HuH-7.5 (cell line): Measurements from ENCODE around the gene DMBX1.

Experiments
- DNase-seq: peaks from one replicate; pipeline ENCODE4 v3.0.0; 2011; ENCODE audit warnings: low spot score

Gene DMBX1

GRCh38 chr1:46483589-46483988 is 6.0 kb upstream of the DMBX1 start:
- no peak for DNase-seq

GRCh38 chr1:46484783-46485490 is 4.7 kb upstream of the DMBX1 start:
- DNase-seq, result no peak

- no peak for DNase-seq
Observed at GRCh38 chr1:46485564-46486431, 3.8 kb upstream of the DMBX1 start.

- no peak for DNase-seq
Observed at GRCh38 chr1:46486432-46487015, 3.1 kb upstream of the DMBX1 start.

- peak; percentile 59 for DNase-seq
Observed at GRCh38 chr1:46487818-46488218, 1.8 kb upstream of the DMBX1 start.

- no peak for DNase-seq
Observed at GRCh38 chr1:46488343-46489168, 1.1 kb upstream of the DMBX1 start.

GRCh38 chr1:46489169-46489637 is 433 bp upstream of the DMBX1 start:
- no peak for DNase-seq

GRCh38 chr1:46490406-46490655 is 695 bp downstream of the DMBX1 start:
- no peak for DNase-seq

GRCh38 chr1:46490656-46491442 is 1.2 kb downstream of the DMBX1 start:
- DNase-seq, result no peak

GRCh38 chr1:46491443-46492268 is 2.0 kb downstream of the DMBX1 start:
- no peak for DNase-seq

- DNase-seq, result no peak
Observed at GRCh38 chr1:46492269-46492853, 2.7 kb downstream of the DMBX1 start.

GRCh38 chr1:46492871-46493270 is 3.2 kb downstream of the DMBX1 start:
- no peak for DNase-seq

GRCh38 chr1:46493316-46494032 is 3.8 kb downstream of the DMBX1 start:
- no peak for DNase-seq

- DNase-seq, result no peak
Observed at GRCh38 chr1:46494910-46495309, 5.3 kb downstream of the DMBX1 start.

- DNase-seq, result no peak
Observed at GRCh38 chr1:46495778-46496177, 6.1 kb downstream of the DMBX1 start.

- no peak for DNase-seq
Observed at GRCh38 chr1:46496505-46496904, 6.9 kb downstream of the DMBX1 start.

GRCh38 chr1:46497020-46497419 is 7.4 kb downstream of the DMBX1 start:
- no peak for DNase-seq

GRCh38 chr1:46497665-46498064 is 8.0 kb downstream of the DMBX1 start:
- DNase-seq, result no peak

GRCh38 chr1:46501528-46501927 is 11.9 kb downstream of the DMBX1 start:
- no peak for DNase-seq

- DNase-seq, result no peak
Observed at GRCh38 chr1:46503421-46503820, 13.8 kb downstream of the DMBX1 start.
